ENCODE measurements around the gene PDC.

DNA sequence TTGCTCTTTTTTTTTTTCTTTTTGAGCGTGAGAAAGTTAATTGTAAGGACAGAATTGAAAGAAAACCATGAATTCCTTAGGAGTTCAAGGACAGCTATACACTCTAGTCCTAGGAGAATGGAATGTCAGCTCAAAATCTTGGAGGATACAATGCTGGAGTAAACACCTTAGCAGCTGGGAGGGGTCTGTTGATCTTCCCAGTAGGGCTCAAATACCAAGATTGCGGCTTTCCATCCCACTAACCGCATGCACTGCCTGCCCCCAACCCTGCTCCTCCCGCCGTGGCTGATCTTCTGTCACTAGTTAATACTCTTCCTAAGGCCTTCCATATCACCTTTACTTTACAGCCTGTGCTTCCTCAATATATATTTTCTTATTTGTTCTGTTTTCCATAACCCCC, 2.6 kb upstream of the PDC start:
- TF ChIP-seq, protein P1, sequence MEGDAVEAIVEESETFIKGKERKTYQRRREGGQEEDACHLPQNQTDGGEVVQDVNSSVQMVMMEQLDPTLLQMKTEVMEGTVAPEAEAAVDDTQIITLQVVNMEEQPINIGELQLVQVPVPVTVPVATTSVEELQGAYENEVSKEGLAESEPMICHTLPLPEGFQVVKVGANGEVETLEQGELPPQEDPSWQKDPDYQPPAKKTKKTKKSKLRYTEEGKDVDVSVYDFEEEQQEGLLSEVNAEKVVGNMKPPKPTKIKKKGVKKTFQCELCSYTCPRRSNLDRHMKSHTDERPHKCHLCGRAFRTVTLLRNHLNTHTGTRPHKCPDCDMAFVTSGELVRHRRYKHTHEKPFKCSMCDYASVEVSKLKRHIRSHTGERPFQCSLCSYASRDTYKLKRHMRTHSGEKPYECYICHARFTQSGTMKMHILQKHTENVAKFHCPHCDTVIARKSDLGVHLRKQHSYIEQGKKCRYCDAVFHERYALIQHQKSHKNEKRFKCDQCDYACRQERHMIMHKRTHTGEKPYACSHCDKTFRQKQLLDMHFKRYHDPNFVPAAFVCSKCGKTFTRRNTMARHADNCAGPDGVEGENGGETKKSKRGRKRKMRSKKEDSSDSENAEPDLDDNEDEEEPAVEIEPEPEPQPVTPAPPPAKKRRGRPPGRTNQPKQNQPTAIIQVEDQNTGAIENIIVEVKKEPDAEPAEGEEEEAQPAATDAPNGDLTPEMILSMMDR (IDR thresholded peaks at IDR 0.05): no peak
- no peak for TF ChIP-seq POLR2A (IDR thresholded peaks at IDR 0.05)
